LNCaP clone FGC (cell line): ENCODE data around the gene INO80B.

ENCODE experiments used
- DNase-seq: peaks from one replicate; pipeline ENCODE4 v3.0.0-alpha.2; 2011; ENCODE audit warnings: low read depth
- H3K4me3 ChIP-seq: 2 replicates; pipeline ENCODE4 v1.5.1; 2011; ENCODE audit warnings: mild to moderate bottlenecking, low read depth, low read length, control low read depth
- TF ChIP-seq, protein P1 (sequence below): IDR thresholded peaks from 2 replicates; pipeline ENCODE4 v1.5.1; 2012; ENCODE audit warnings: mild to moderate bottlenecking; ENCODE audit not compliant: control insufficient read depth, insufficient read depth; ENCODE audit errors: extremely low read depth

INO80B gene

GRCh38 chr2:74498500-74499266 is 43.8 kb downstream of the INO80B start:
- no peak for DNase-seq
- H3K4me3 ChIP-seq = no peak overlapping the region
- TF ChIP-seq, protein P1, sequence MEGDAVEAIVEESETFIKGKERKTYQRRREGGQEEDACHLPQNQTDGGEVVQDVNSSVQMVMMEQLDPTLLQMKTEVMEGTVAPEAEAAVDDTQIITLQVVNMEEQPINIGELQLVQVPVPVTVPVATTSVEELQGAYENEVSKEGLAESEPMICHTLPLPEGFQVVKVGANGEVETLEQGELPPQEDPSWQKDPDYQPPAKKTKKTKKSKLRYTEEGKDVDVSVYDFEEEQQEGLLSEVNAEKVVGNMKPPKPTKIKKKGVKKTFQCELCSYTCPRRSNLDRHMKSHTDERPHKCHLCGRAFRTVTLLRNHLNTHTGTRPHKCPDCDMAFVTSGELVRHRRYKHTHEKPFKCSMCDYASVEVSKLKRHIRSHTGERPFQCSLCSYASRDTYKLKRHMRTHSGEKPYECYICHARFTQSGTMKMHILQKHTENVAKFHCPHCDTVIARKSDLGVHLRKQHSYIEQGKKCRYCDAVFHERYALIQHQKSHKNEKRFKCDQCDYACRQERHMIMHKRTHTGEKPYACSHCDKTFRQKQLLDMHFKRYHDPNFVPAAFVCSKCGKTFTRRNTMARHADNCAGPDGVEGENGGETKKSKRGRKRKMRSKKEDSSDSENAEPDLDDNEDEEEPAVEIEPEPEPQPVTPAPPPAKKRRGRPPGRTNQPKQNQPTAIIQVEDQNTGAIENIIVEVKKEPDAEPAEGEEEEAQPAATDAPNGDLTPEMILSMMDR = no peak

GRCh38 chr2:74499267-74499939 is 44.5 kb downstream of the INO80B start, which contains the start of gene LBX2:
Gene LBX2, minus strand, starts transcription at chr2:74499603. Its CDS starts 66 bp downstream, at chr2:74499537.
- no peak within 1 kb of the TSS for H3K4me3 ChIP-seq
- TF ChIP-seq, protein P1 = no peak
- DNase-seq = no peak

GRCh38 chr2:74499940-74500577 is 45.2 kb downstream of the INO80B start:
- TF ChIP-seq, protein P1 = no peak
- H3K4me3 ChIP-seq = no peak overlapping the region
- DNase-seq = no peak

DNA sequence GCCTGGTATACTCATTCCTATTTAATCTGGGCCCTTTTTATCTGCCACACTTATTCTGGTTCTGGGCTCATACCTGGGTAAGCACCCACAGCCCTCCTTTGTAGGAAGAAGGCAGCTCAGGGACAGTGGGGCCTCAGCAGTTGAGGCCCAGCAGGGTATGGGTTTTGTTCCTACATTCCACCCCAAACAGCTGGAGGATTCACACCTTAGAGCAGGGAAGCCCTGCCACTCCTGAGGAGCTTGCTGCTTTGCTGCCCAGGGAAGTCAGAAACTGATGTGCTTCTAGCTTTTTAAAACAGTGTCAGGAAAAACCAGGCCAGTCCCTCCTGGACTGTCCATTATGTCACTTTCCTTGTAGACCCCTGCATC is 45.7 kb downstream of the INO80B start:
- no peak overlapping the region for H3K4me3 ChIP-seq
- DNase-seq = no peak
- TF ChIP-seq, protein P1 = no peak

DNA sequence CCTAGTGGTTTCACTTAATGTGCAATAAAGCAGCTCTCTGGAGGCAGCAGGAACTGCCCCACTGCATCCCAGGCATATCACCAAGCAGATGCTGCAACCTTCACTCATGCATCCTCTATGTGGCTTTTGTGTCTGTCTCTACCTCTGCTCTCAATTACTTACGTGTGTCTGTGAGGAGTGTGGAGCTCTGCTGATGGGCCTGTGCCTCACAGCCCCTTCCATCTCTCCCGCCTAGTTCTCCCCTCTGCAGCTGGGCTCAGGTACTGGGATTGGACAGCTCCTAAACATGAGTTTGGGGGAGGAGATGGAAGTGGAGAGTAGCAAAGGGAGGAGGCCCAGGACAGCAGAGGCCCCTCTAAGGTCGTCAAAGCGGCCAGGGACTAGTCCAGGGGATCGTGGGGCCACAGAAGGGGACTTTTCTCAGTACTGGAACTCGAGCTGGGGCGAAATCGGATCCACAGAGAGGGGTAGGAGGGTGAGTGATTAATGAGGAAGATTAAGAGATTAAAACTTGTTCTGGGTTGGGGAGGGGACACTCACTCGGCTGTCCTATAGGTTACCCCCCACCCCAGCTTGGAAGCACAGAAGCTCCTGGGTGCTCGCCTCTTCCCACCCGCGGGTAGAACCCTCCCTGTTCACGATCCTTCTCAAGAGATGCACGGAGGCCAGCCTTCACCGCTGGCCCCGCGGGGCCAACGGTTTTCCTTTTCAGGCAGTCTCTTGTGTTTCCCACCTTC is 46.6 kb downstream of the INO80B start:
- H3K4me3 ChIP-seq = no peak overlapping the region
- TF ChIP-seq, protein P1 = no peak
- no peak for DNase-seq

GRCh38 chr2:74502147-74502719 is 47.3 kb downstream of the INO80B start:
- TF ChIP-seq, protein P1 = no peak
- H3K4me3 ChIP-seq = no peak overlapping the region
- DNase-seq = no peak
